Gastroesophageal sphincter (tissue), 4 donors: Measurements from ENCODE around the gene CFAP410. TPM values are rescaled to one million over a fixed set of nuclear protein-coding genes. Genes with fewer than 3 reads are reported as not detected.

Source experiments
- ATAC-seq: fragments of 150-250 bp; one replicate; pipeline ENCODE4 v1.9.1; 2016; ENCODE audit warnings: mild to moderate bottlenecking, moderate library complexity
- H3K27ac ChIP-seq, 4 donors: fragments of 200-600 bp; sonication (generic) in 3 of 4; 1 replicate in 3 of 4; 2 replicates in 1 of 4; pipeline ENCODE4 v1.5.1; 2016 to 2019
- H3K27me3 ChIP-seq: fragments of 200-600 bp; sonication (generic); one replicate; pipeline ENCODE4 v1.5.1; 2019
- H3K36me3 ChIP-seq, 2 donors: fragments of 200-600 bp; sonication (generic); one replicate each; pipeline ENCODE4 v1.5.1; 2019; ENCODE audit warnings: control low read depth in 1 of 2
- H3K4me1 ChIP-seq, 3 donors: fragments of 200-600 bp; sonication (generic); 1 replicate in 2 of 3; 2 replicates in 1 of 3; pipeline ENCODE4 v1.5.1; 2016 to 2019; ENCODE audit warnings: control low read depth in 2 of 3
- H3K4me3 ChIP-seq, 2 donors: fragments of 200-600 bp; sonication (generic); one replicate each; pipeline ENCODE4 v1.5.1; 2019; ENCODE audit warnings: mild to moderate bottlenecking in 1 of 2, moderate library complexity in 1 of 2
- H3K9me3 ChIP-seq, 3 donors: fragments of 200-600 bp; sonication (generic); one replicate each; pipeline ENCODE4 v1.5.1; 2017 to 2019; ENCODE audit warnings: control low read depth in 2 of 3
- EP300 ChIP-seq: sonication (generic); formaldehyde crosslinking; IDR thresholded peaks from one replicate; pipeline ENCODE4 v1.6.1; 2017; ENCODE audit warnings: antibody characterized with exemption, mild to moderate bottlenecking
- POLR2A ChIP-seq, 2 donors: fragments of 450-650 bp; IDR thresholded peaks; one replicate each; pipeline ENCODE4 v1.6.1; 2017; ENCODE audit warnings: antibody characterized with exemption in 2 of 2, mild to moderate bottlenecking in 2 of 2, moderate library complexity in 1 of 2
- POLR2AphosphoS5 ChIP-seq: sonication (generic); formaldehyde crosslinking; IDR thresholded peaks from one replicate; pipeline ENCODE4 v1.6.1; 2017; ENCODE audit warnings: antibody characterized with exemption
- WGBS, 2 donors: methylation state at CpG; one replicate each; pipeline ENCODE4 v1.1.5; 2018; ENCODE audit warnings: low coverage in 1 of 2; 5-methylcytosine and 5-hydroxymethylcytosine counted together
- total RNA-seq, 4 donors: library from RNA; depleted of rRNA; stranded (reverse); fragments of >200 nt; gene quantifications; one replicate each; pipeline ENCODE4 v1.1.0, GENCODE V29; 2016
- TF ChIP-seq, protein P1 (sequence below), 4 experiments: fragments of 200-600 bp in 2 of 4; fragments of 450-650 bp in 2 of 4; sonication (generic) in 1 of 4; IDR thresholded peaks; one replicate each; pipeline ENCODE4 v1.5.1; 2017 to 2019; ENCODE audit warnings: antibody characterized with exemption in 4 of 4, mild to moderate bottlenecking in 2 of 4, moderate library complexity in 2 of 4

Gene CFAP410
- total RNA-seq, 4 donors from 2014 or later: 26.2 to 35.0 (median 30.2) TPM

GRCh38 chr21:44349847-44350772, 10.9 kb upstream of the CFAP410 start:
- WGBS, 2 donors: no CpG with 5 or more reads among the region's 113 CpGs
- peaks cover 79% of the 10 kb centered on the region for H3K27me3 ChIP-seq
- H3K36me3 ChIP-seq: no peaks in the 10 kb centered on the region
- peak overlapping the region in 1 of 2 donors; percentile 34 for H3K4me3 ChIP-seq
- no peak overlapping the region for H3K27ac ChIP-seq
- TF ChIP-seq, protein P1, sequence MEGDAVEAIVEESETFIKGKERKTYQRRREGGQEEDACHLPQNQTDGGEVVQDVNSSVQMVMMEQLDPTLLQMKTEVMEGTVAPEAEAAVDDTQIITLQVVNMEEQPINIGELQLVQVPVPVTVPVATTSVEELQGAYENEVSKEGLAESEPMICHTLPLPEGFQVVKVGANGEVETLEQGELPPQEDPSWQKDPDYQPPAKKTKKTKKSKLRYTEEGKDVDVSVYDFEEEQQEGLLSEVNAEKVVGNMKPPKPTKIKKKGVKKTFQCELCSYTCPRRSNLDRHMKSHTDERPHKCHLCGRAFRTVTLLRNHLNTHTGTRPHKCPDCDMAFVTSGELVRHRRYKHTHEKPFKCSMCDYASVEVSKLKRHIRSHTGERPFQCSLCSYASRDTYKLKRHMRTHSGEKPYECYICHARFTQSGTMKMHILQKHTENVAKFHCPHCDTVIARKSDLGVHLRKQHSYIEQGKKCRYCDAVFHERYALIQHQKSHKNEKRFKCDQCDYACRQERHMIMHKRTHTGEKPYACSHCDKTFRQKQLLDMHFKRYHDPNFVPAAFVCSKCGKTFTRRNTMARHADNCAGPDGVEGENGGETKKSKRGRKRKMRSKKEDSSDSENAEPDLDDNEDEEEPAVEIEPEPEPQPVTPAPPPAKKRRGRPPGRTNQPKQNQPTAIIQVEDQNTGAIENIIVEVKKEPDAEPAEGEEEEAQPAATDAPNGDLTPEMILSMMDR (IDR thresholded peaks at IDR 0.05): no peak
- TF ChIP-seq POLR2AphosphoS5: no peak
- no peak for TF ChIP-seq EP300
- TF ChIP-seq POLR2A (IDR thresholded peaks at IDR 0.05): no peak
- H3K4me1 ChIP-seq: peaks cover 0 to 12% (median 0%) of the 10 kb centered on the region in 3 donors
- no peak for ATAC-seq
- H3K9me3 ChIP-seq: no peaks in the 10 kb centered on the region

- Histone ChIP-seq H3K27me3 (peaks cover 80% of the 10 kb centered on the region), H3K27ac (no peak overlapping the region), H3K4me1 (peaks cover 0 to 12% (median 0%) of the 10 kb centered on the region in 3 donors), H3K4me3 (no peak overlapping the region), H3K36me3 (no peaks in the 10 kb centered on the region), H3K9me3 (no peaks in the 10 kb centered on the region)
- ATAC-seq: no peak
- WGBS, 2 donors: no CpG with 5 or more reads among the region's 12 CpGs
- TF ChIP-seq, protein P1 (IDR thresholded peaks at IDR 0.05): no peak
- no peak for TF ChIP-seq POLR2AphosphoS5
- TF ChIP-seq POLR2A (IDR thresholded peaks at IDR 0.05): no peak
- TF ChIP-seq EP300: no peak
These were observed 10.2 kb upstream of the CFAP410 start for GRCh38 chr21:44349416-44349846.

DNA sequence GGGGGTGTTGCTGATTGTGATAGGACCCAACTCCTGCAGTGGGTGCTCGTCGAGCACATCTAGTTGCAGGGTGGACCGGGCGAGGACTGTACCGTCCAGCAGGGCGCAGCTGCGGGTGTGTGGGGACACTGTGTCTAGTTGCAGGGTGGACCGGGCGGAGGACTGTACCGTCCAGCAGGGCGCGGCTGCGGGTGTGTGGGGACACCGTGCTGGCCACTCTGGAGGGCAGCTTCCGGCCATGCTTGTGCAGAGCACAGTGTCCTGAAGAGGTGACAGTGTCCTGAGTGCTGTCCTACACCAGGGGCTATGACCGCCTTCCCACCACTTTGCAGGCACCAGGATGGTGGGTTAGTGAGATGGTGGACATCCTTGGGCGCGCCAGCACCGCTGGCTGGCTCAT, 9.7 kb upstream of the CFAP410 start:
- TF ChIP-seq POLR2A (IDR thresholded peaks at IDR 0.05): no peak
- TF ChIP-seq POLR2AphosphoS5: no peak
- TF ChIP-seq EP300: no peak
- TF ChIP-seq, protein P1 (IDR thresholded peaks at IDR 0.05): no peak
- no CpG with 5 or more reads among the region's 19 CpGs for WGBS, 2 donors
- Histone ChIP-seq H3K36me3 (no peaks in the 10 kb centered on the region), H3K27ac (no peak overlapping the region), H3K4me3 (no peak overlapping the region), H3K9me3 (no peaks in the 10 kb centered on the region), H3K4me1 (peaks cover 0 to 12% (median 0%) of the 10 kb centered on the region in 3 donors), H3K27me3 (peaks cover 81% of the 10 kb centered on the region)
- ATAC-seq: no peak

DNA sequence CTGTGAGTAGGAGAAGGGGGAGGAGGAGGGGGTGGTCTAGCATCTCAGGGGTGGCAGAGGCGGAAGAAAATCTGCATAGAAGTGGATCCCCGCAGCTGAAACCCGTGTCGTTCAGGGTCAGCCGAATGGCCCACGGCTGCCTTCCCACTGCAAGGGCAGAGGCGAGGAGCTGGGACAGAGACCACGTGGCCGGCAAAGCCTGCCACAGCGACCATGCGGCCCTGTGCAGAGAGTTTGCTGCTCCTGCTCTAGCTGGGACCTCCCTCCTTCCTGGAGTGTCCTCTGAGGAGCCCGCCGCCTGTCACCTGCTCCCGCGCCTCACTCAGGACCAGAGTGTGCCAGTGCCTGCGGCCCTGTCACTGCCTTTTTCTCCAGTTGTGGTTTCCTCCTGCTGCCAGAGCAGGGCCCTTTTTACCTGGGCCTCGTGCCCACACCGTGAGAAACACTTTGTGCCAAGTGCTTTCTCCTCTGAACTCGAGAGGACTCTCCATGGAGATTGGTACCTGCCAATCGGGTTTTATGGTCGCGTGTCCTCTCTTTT, 8.8 kb upstream of the CFAP410 start:
- peaks cover 0 to 12% (median 0%) of the 10 kb centered on the region in 3 donors for H3K4me1 ChIP-seq
- 16 to 17% methylated on average over 1 to 9 of the region's 22 CpGs for WGBS, 2 donors
- ATAC-seq: no peak
- H3K9me3 ChIP-seq: no peaks in the 10 kb centered on the region
- H3K27me3 ChIP-seq: peaks cover 74% of the 10 kb centered on the region
- H3K4me3 ChIP-seq: no peak overlapping the region
- TF ChIP-seq POLR2AphosphoS5: no peak
- TF ChIP-seq EP300: no peak
- no peak for TF ChIP-seq POLR2A (IDR thresholded peaks at IDR 0.05)
- TF ChIP-seq, protein P1 (IDR thresholded peaks at IDR 0.05): no peak
- no peak overlapping the region for H3K27ac ChIP-seq
- no peaks in the 10 kb centered on the region for H3K36me3 ChIP-seq
